K562 (cell line): ENCODE data around the gene ZDHHC14. TPM values are rescaled to one million over a fixed set of nuclear protein-coding genes. Genes with fewer than 3 reads are reported as not detected.

Experiments used
- ARID2 ChIP-seq: fragments of 450-650 bp; IDR thresholded peaks from 2 replicates; pipeline ENCODE4 v1.6.1; 2017; ENCODE audit warnings: antibody characterized with exemption, mild to moderate bottlenecking
- CC2D1A ChIP-seq: fragments of 450-650 bp; IDR thresholded peaks from 2 replicates; pipeline ENCODE4 v1.6.1; 2017; ENCODE audit warnings: mild to moderate bottlenecking
- CREBBP ChIP-seq: IDR thresholded peaks from one replicate; pipeline ENCODE4 v1.6.1; 2012; ENCODE audit warnings: low read depth, mild to moderate bottlenecking, control low read depth, inconsistent platforms, low read length
- ELK3 ChIP-seq: fragments of 450-650 bp; formaldehyde crosslinking; IDR thresholded peaks from 2 replicates; pipeline ENCODE4 v1.4.0; 2020; ENCODE audit warnings: mild to moderate bottlenecking
- FIP1L1 ChIP-seq: fragments of 200-400 bp; formaldehyde crosslinking; IDR thresholded peaks from 2 replicates; pipeline ENCODE4 v1.6.1; 2018; ENCODE audit warnings: mild to moderate bottlenecking, low read depth, low read length; ENCODE audit not compliant: poor library complexity, severe bottlenecking
- FOXJ3 ChIP-seq: sonication (generic); formaldehyde crosslinking; IDR thresholded peaks from 2 replicates; pipeline ENCODE4 v1.4.0; 2020; ENCODE audit warnings: mild to moderate bottlenecking, missing genetic modification reagents
- KDM5B ChIP-seq: fragments of 200-600 bp; sonication (generic); IDR thresholded peaks from 2 replicates; pipeline ENCODE4 v1.6.1; 2012; ENCODE audit warnings: low read depth, mild to moderate bottlenecking, moderate library complexity, low read length, control low read depth, inconsistent platforms; ENCODE audit not compliant: insufficient replicate concordance
- MXD1 ChIP-seq: fragments of 250-450 bp; sonication (Bioruptor Pico); IDR thresholded peaks from 2 replicates; pipeline ENCODE4 v1.8.0; 2021; ENCODE audit warnings: borderline replicate concordance, mild to moderate bottlenecking, moderate library complexity; ENCODE audit not compliant: poor library complexity, severe bottlenecking
- RNF2 ChIP-seq: sonication (generic); IDR thresholded peaks from 2 replicates; pipeline ENCODE4 v1.6.1; 2016
- RUNX1 ChIP-seq: sonication (generic); IDR thresholded peaks from 2 replicates; pipeline ENCODE4 v1.6.1; 2016; ENCODE audit warnings: antibody characterized with exemption, low read depth
- TEAD2 ChIP-seq: fragments of 450-650 bp; IDR thresholded peaks from 2 replicates; pipeline ENCODE4 v1.6.1; 2016; ENCODE audit warnings: missing genetic modification characterization, control low read depth, missing compliant biosample characterization
- ZBED1 ChIP-seq: IDR thresholded peaks from 2 replicates; pipeline ENCODE4 v1.6.1; 2014
- ZBTB43 ChIP-seq: sonication (generic); formaldehyde crosslinking; IDR thresholded peaks from 2 replicates; pipeline ENCODE4 v1.8.0; 2023; ENCODE audit warnings: mild to moderate bottlenecking, missing genetic modification reagents
- ZMIZ1 ChIP-seq, 2 experiments: fragments of 150-350 bp in 1 of 2; IDR thresholded peaks; 2 replicates each; pipeline ENCODE4 v1.6.1; 2012 to 2016; ENCODE audit warnings: low read depth in 2 of 2, low read length in 2 of 2, mild to moderate bottlenecking in 1 of 2, moderate library complexity in 1 of 2
- ZNF12 ChIP-seq: sonication (generic); formaldehyde crosslinking; IDR thresholded peaks from 2 replicates; pipeline ENCODE4 v1.4.0; 2020; ENCODE audit warnings: mild to moderate bottlenecking, missing genetic modification reagents
- ZNF518B ChIP-seq: fragments of 250-450 bp; sonication (Bioruptor Pico); IDR thresholded peaks from 2 replicates; pipeline ENCODE4 v1.5.0; 2021; ENCODE audit warnings: mild to moderate bottlenecking, moderate library complexity
- polyA plus RNA-seq, 8 experiments: library from polyadenylated mRNA; depleted of rRNA in 4 of 8; stranded (reverse) in 5 of 8; unstranded in 3 of 8; fragments of >200 nt; fragmentation: Nextera tagmentation in 2 of 8; fragmentation: Illumina TruSeq in 1 of 8; extraction: Ambion mirVana in 2 of 8; extraction: Trizol in 1 of 8; gene quantifications; 2 replicates each; pipeline versions ENCODE4 v1.2.1 to v1.2.3, GENCODE V29; 2011 to 2014; ENCODE audit warnings: inconsistent platforms in 1 of 8, missing spikeins in 1 of 8
- total RNA-seq, 7 experiments: library from RNA; depleted of rRNA in 6 of 7; stranded (reverse); fragments of >200 nt in 6 of 7; fragmentation: Illumina TruSeq in 2 of 7; extraction: Trizol in 2 of 7; gene quantifications; 2 replicates each; pipeline versions ENCODE4 v1.2.1 to v1.2.3, GENCODE V29; 2011 to 2021; ENCODE audit warnings: low replicate concordance in 1 of 7

Gene ZDHHC14
- total and polyA plus RNA-seq, 9 of the 15 experiments (the other 6 are each of a cell fraction or from before 2014, with no cell fraction given), result 0.92 to 23.1 (median 13.8) TPM

GRCh38 chr6:157514659-157515496 lies 133.9 kb downstream of the ZDHHC14 start (continued):
- TF ChIP-seq FIP1L1, result no peak
- peak; percentile 95 for TF ChIP-seq ZNF12 (CRISPR knock-in tag)
- no peak for TF ChIP-seq ARID2
- peak; percentile 93 for TF ChIP-seq RUNX1
- peak in 1 of 2 experiments; percentile 96; a peak in 2 of 4 replicates for TF ChIP-seq ZMIZ1 (IDR thresholded peaks at IDR 0.05; ENCODE audit: low read depth in 2 of 2, low read length in 2 of 2)
- no peak for TF ChIP-seq CREBBP
- TF ChIP-seq ZBED1, result no peak; the same call in 1 of the 2 replicates
- TF ChIP-seq ZBTB43, result 0 out of 2 replicates have a peak, but pooled peaks have one; percentile 38
- no peak for TF ChIP-seq KDM5B
- TF ChIP-seq CC2D1A, result peak; percentile 81; the same call in 1 of the 2 replicates
- TF ChIP-seq MXD1 (CRISPR knock-in tag), result no peak
- TF ChIP-seq RNF2, result peak; percentile 99
- TF ChIP-seq TEAD2 (tag), result peak; percentile 3
- TF ChIP-seq ELK3 (CRISPR knock-in tag), result no peak
- no peak for TF ChIP-seq FOXJ3
- no peak for TF ChIP-seq ZNF518B
